Liver (tissue), 9 donors: ENCODE measurements around the gene NFKB1. TPM values are rescaled to one million over a fixed set of nuclear protein-coding genes. Genes with fewer than 3 reads are reported as not detected.

ENCODE experiments used
- DNase-seq: peaks from one replicate; pipeline ENCODE4 v3.0.0-alpha.2; 2017; ENCODE audit warnings: low spot score
- H3K27ac ChIP-seq, 2 donors: one replicate each; pipeline ENCODE4 v1.7.0; 2013; ENCODE audit warnings: inconsistent platforms in 2 of 2, low read length in 2 of 2, control low read depth in 1 of 2, low read depth in 1 of 2, mild to moderate bottlenecking in 1 of 2
- H3K27me3 ChIP-seq, 4 donors: one replicate each; pipeline versions ENCODE4 v1.6.1 to v1.7.0; 2013; ENCODE audit warnings: low read length in 3 of 4, inconsistent platforms in 1 of 4, mild to moderate bottlenecking in 1 of 4, moderate library complexity in 1 of 4; ENCODE audit not compliant: control insufficient read depth in 4 of 4, insufficient read depth in 4 of 4
- H3K36me3 ChIP-seq, 4 donors: one replicate each; pipeline versions ENCODE4 v1.6.1 to v1.7.0; 2013; ENCODE audit warnings: low read length in 3 of 4, mild to moderate bottlenecking in 3 of 4, low read depth in 1 of 4, moderate library complexity in 1 of 4; ENCODE audit not compliant: control insufficient read depth in 4 of 4, insufficient read depth in 3 of 4
- H3K4me1 ChIP-seq, 4 donors: one replicate each; pipeline versions ENCODE4 v1.6.1 to v1.7.0; 2013; ENCODE audit warnings: low read length in 3 of 4, mild to moderate bottlenecking in 3 of 4, moderate library complexity in 1 of 4; ENCODE audit not compliant: control insufficient read depth in 4 of 4, insufficient read depth in 4 of 4
- H3K4me3 ChIP-seq, 3 donors: one replicate each; pipeline versions ENCODE4 v1.6.1 to v1.7.0; 2013; ENCODE audit warnings: low read length in 3 of 3, control low read depth in 1 of 3, low read depth in 1 of 3, mild to moderate bottlenecking in 1 of 3
- H3K9ac ChIP-seq, 2 donors: one replicate each; pipeline ENCODE4 v1.7.0; 2013; ENCODE audit warnings: low read length in 2 of 2, mild to moderate bottlenecking in 2 of 2, moderate library complexity in 2 of 2, control low read depth in 1 of 2, low read depth in 1 of 2
- H3K9me3 ChIP-seq, 4 donors: one replicate each; pipeline versions ENCODE4 v1.6.1 to v1.7.0; 2013; ENCODE audit warnings: low read length in 3 of 4; ENCODE audit not compliant: control insufficient read depth in 4 of 4
- EGR1 ChIP-seq, 2 donors: IDR thresholded peaks; 2 replicates each; pipeline ENCODE4 v1.6.1; 2016 to 2018; ENCODE audit warnings: antibody characterized with exemption in 2 of 2, low read depth in 2 of 2
- FOXA1 ChIP-seq: IDR thresholded peaks from 2 replicates; pipeline ENCODE4 v1.6.1; 2016; ENCODE audit warnings: antibody characterized with exemption
- FOXA2 ChIP-seq: IDR thresholded peaks from 2 replicates; pipeline ENCODE4 v1.6.1; 2016; ENCODE audit warnings: antibody characterized with exemption
- GABPA ChIP-seq, 2 donors: IDR thresholded peaks in 1 of 2; conservative IDR thresholded peaks in 1 of 2; 2 replicates each; pipeline ENCODE4 v1.6.1; 2016; ENCODE audit warnings: antibody characterized with exemption in 2 of 2, mild to moderate bottlenecking in 1 of 2, moderate library complexity in 1 of 2
- HNF4A ChIP-seq, 2 donors: conservative IDR thresholded peaks; 2 replicates each; pipeline ENCODE4 v1.6.1; 2016; ENCODE audit warnings: antibody characterized with exemption in 2 of 2, mild to moderate bottlenecking in 2 of 2
- HNF4G ChIP-seq: IDR thresholded peaks from 2 replicates; pipeline ENCODE4 v1.6.1; 2016; ENCODE audit warnings: antibody characterized with exemption
- JUND ChIP-seq, 2 donors: IDR thresholded peaks; 2 replicates each; pipeline ENCODE4 v1.6.1; 2016; ENCODE audit warnings: antibody characterized with exemption in 2 of 2
- NR2F2 ChIP-seq: IDR thresholded peaks from 2 replicates; pipeline ENCODE4 v1.6.1; 2016; ENCODE audit warnings: antibody characterized with exemption
- RAD21 ChIP-seq, 2 donors: IDR thresholded peaks; 2 replicates each; pipeline ENCODE4 v1.6.1; 2016; ENCODE audit warnings: antibody characterized with exemption in 2 of 2, mild to moderate bottlenecking in 2 of 2
- RXRA ChIP-seq, 2 donors: IDR thresholded peaks; 2 replicates each; pipeline ENCODE4 v1.6.1; 2017 to 2018; ENCODE audit warnings: antibody characterized with exemption in 2 of 2, mild to moderate bottlenecking in 1 of 2
- SP1 ChIP-seq: IDR thresholded peaks from 2 replicates; pipeline ENCODE4 v1.6.1; 2018; ENCODE audit warnings: antibody characterized with exemption, mild to moderate bottlenecking
- TAF1 ChIP-seq: conservative IDR thresholded peaks from 2 replicates; pipeline ENCODE4 v1.6.1; 2016; ENCODE audit warnings: antibody characterized with exemption, mild to moderate bottlenecking
- WGBS: extraction: QIAGEN DNeasy Blood & Tissue Kit; methylation state at CpG from one replicate; pipeline ENCODE4 v1.1.7; 2013; 5-methylcytosine and 5-hydroxymethylcytosine counted together
- polyA plus RNA-seq, 2 donors: library from polyadenylated mRNA; stranded (reverse) in 1 of 2; unstranded in 1 of 2; fragments of 200-250 nt in 1 of 2; fragments of >200 nt in 1 of 2; fragmentation: Nextera tagmentation in 1 of 2; extraction: Ambion mirVana in 1 of 2; gene quantifications; one replicate each; pipeline versions ENCODE4 v1.2.1 to v1.2.3, GENCODE V29; 2013 to 2015
- total RNA-seq, 2 donors: library from RNA; depleted of rRNA; stranded (reverse); fragments of >200 nt; gene quantifications; one replicate each; pipeline ENCODE4 v1.2.3, GENCODE V29; 2014
- TF ChIP-seq, protein P1 (sequence below): fragments of 150-350 bp; IDR thresholded peaks from 2 replicates; pipeline ENCODE4 v1.5.1; 2017; ENCODE audit warnings: improper control_type of control experiment, low read depth, low read length; ENCODE audit not compliant: missing input control
- TF ChIP-seq, protein P2 (sequence below): IDR thresholded peaks from 2 replicates; pipeline ENCODE4 v1.6.1; 2016; ENCODE audit warnings: antibody characterized with exemption
- TF ChIP-seq, protein P3 (sequence below): IDR thresholded peaks from 2 replicates; pipeline ENCODE4 v1.6.1; 2016; ENCODE audit warnings: antibody characterized with exemption
- TF ChIP-seq, protein P4 (sequence below): IDR thresholded peaks from 2 replicates; pipeline ENCODE4 v1.6.1; 2016; ENCODE audit warnings: antibody characterized with exemption, mild to moderate bottlenecking
- donor health status: healthy.
- donor health status: healthy.
- donor health status: healthy.
- donor health status: healthy.
- donor health status: healthy.

The NFKB1 gene
- total and polyA plus RNA-seq, 4 donors = 5.1 to 23.0 (median 13.4) TPM

DNA sequence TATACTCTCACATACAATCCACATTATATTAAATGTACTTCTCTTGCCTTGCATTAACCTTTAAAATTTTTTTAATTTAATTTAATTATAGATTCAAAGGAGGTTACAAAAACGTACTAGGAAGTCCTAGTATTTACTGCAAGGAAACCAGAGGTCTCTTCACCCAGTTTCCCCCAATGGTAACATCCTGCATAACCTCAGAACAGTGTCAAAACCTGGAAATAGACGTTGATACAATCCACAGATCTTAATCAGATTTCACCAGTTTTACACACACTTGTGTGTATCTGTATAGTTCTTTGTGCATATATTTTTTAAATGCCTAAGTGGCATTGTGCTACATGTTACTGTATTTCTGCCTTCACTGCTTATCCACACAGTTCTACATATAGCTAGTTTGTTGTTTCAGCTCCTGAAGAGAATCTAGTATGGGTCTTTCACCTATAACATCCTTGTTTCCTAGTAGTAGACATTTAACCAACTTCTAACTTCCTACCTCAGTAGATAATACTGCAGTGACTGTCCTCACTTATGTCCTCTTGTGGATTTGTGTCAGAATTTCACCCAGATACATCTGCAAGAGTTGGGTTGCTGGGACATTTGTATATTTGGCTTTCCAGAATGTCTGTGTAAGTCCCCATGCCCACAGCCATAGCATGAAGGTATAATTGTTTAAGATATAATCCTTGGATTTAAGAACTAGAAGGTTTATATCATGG is 103.2 kb downstream of the NFKB1 start:
- WGBS = 79% methylated on average over 2 of the region's 2 CpGs
- H3K9ac ChIP-seq = no peak overlapping the region
- DNase-seq = no peak
- H3K27me3 ChIP-seq = no peaks in the 10 kb centered on the region
- no peak overlapping the region for H3K27ac ChIP-seq
- H3K9me3 ChIP-seq = no peaks in the 10 kb centered on the region
- no peak for TF ChIP-seq RXRA (IDR thresholded peaks at IDR 0.05)
- TF ChIP-seq RAD21 (IDR thresholded peaks at IDR 0.05) = peak in 1 of 2 donors; percentile 35
- H3K4me3 ChIP-seq = no peak overlapping the region
- H3K4me1 ChIP-seq = no peaks in the 10 kb centered on the region
- peaks cover 6 to 41% (median 35%) of the 10 kb centered on the region in 4 donors for H3K36me3 ChIP-seq

DNA sequence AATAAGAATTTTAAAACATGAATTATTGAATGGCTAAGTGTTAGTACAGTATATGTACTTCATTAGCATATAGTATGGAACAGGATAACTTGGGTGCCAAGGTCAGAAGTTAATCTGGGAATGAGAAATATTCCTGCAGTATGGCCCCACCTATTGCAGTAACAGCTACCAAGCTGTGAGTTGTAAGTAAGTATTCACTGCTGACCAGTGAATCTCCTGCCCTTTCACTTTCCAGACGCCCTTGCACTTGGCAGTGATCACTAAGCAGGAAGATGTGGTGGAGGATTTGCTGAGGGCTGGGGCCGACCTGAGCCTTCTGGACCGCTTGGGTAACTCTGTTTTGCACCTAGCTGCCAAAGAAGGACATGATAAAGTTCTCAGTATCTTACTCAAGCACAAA is 105.1 kb downstream of the NFKB1 start:
- Histone ChIP-seq H3K4me3 (no peak overlapping the region), H3K4me1 (no peaks in the 10 kb centered on the region), H3K9me3 (no peaks in the 10 kb centered on the region), H3K36me3 (peaks cover 8 to 51% (median 41%) of the 10 kb centered on the region in 4 donors), H3K27ac (no peak overlapping the region), H3K9ac (no peak overlapping the region), H3K27me3 (no peaks in the 10 kb centered on the region)
- TF ChIP-seq HNF4G (no peak), FOXA1 (no peak), HNF4A (conservative IDR thresholded peaks at IDR 0.05) (no peak), FOXA2 (no peak), RXRA (IDR thresholded peaks at IDR 0.05) (no peak), EGR1 (IDR thresholded peaks at IDR 0.05; ENCODE audit: low read depth in 2 of 2) (no peak), SP1 (no peak), JUND (IDR thresholded peaks at IDR 0.05) (no peak), TAF1 (no peak), NR2F2 (no peak), GABPA (IDR thresholded peaks at IDR 0.05 in 1 of 2, conservative IDR thresholded peaks at IDR 0.05 in 1 of 2) (no peak), RAD21 (IDR thresholded peaks at IDR 0.05) (no peak)
- TF ChIP-seq, protein P1, sequence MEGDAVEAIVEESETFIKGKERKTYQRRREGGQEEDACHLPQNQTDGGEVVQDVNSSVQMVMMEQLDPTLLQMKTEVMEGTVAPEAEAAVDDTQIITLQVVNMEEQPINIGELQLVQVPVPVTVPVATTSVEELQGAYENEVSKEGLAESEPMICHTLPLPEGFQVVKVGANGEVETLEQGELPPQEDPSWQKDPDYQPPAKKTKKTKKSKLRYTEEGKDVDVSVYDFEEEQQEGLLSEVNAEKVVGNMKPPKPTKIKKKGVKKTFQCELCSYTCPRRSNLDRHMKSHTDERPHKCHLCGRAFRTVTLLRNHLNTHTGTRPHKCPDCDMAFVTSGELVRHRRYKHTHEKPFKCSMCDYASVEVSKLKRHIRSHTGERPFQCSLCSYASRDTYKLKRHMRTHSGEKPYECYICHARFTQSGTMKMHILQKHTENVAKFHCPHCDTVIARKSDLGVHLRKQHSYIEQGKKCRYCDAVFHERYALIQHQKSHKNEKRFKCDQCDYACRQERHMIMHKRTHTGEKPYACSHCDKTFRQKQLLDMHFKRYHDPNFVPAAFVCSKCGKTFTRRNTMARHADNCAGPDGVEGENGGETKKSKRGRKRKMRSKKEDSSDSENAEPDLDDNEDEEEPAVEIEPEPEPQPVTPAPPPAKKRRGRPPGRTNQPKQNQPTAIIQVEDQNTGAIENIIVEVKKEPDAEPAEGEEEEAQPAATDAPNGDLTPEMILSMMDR = no peak
- TF ChIP-seq, protein P2, sequence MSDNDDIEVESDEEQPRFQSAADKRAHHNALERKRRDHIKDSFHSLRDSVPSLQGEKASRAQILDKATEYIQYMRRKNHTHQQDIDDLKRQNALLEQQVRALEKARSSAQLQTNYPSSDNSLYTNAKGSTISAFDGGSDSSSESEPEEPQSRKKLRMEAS = no peak
- TF ChIP-seq, protein P3, sequence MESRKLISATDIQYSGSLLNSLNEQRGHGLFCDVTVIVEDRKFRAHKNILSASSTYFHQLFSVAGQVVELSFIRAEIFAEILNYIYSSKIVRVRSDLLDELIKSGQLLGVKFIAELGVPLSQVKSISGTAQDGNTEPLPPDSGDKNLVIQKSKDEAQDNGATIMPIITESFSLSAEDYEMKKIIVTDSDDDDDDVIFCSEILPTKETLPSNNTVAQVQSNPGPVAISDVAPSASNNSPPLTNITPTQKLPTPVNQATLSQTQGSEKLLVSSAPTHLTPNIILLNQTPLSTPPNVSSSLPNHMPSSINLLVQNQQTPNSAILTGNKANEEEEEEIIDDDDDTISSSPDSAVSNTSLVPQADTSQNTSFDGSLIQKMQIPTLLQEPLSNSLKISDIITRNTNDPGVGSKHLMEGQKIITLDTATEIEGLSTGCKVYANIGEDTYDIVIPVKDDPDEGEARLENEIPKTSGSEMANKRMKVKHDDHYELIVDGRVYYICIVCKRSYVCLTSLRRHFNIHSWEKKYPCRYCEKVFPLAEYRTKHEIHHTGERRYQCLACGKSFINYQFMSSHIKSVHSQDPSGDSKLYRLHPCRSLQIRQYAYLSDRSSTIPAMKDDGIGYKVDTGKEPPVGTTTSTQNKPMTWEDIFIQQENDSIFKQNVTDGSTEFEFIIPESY = no peak
- TF ChIP-seq, protein P4, sequence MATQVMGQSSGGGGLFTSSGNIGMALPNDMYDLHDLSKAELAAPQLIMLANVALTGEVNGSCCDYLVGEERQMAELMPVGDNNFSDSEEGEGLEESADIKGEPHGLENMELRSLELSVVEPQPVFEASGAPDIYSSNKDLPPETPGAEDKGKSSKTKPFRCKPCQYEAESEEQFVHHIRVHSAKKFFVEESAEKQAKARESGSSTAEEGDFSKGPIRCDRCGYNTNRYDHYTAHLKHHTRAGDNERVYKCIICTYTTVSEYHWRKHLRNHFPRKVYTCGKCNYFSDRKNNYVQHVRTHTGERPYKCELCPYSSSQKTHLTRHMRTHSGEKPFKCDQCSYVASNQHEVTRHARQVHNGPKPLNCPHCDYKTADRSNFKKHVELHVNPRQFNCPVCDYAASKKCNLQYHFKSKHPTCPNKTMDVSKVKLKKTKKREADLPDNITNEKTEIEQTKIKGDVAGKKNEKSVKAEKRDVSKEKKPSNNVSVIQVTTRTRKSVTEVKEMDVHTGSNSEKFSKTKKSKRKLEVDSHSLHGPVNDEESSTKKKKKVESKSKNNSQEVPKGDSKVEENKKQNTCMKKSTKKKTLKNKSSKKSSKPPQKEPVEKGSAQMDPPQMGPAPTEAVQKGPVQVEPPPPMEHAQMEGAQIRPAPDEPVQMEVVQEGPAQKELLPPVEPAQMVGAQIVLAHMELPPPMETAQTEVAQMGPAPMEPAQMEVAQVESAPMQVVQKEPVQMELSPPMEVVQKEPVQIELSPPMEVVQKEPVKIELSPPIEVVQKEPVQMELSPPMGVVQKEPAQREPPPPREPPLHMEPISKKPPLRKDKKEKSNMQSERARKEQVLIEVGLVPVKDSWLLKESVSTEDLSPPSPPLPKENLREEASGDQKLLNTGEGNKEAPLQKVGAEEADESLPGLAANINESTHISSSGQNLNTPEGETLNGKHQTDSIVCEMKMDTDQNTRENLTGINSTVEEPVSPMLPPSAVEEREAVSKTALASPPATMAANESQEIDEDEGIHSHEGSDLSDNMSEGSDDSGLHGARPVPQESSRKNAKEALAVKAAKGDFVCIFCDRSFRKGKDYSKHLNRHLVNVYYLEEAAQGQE = no peak
- WGBS = 88% methylated on average over 3 of the region's 3 CpGs
- no peak for DNase-seq
